Left ventricle myocardium inferior (tissue), 1 donor: ENCODE measurements around the gene BMPR2. TPM values are rescaled to one million over a fixed set of nuclear protein-coding genes. Genes with fewer than 3 reads are reported as not detected.

Source experiments
- DNase-seq: peaks from one replicate; pipeline ENCODE4 v3.0.0-alpha.2; 2020
- H3K27ac ChIP-seq: fragments of 200-600 bp; replicated peaks from 2 replicates; pipeline ENCODE4 v1.8.0; 2021
- H3K27me3 ChIP-seq: fragments of 200-600 bp; 2 replicates; pipeline ENCODE4 v1.8.0; 2021; ENCODE audit warnings: low read depth
- H3K36me3 ChIP-seq: fragments of 200-600 bp; 2 replicates; pipeline ENCODE4 v1.8.0; 2021
- H3K4me1 ChIP-seq: fragments of 200-600 bp; 2 replicates; pipeline ENCODE4 v1.8.0; 2021
- H3K4me3 ChIP-seq: fragments of 200-600 bp; 2 replicates; pipeline ENCODE4 v1.8.0; 2021; ENCODE audit warnings: mild to moderate bottlenecking, moderate library complexity
- H3K9me3 ChIP-seq: fragments of 200-600 bp; replicated peaks from 2 replicates; pipeline ENCODE4 v1.8.0; 2021
- intact Hi-C: fragments of 100-400 bp; cut with micrococcal nuclease; formaldehyde crosslinking; loops from one replicate; pipeline ENCODE4 v1.11.0; 2022
- total RNA-seq: library from RNA; stranded (reverse); fragmentation: NEBNext Ultra II Directional; extraction: Animal tissue kit (Norgen Biotek cat#: 25700); gene quantifications from one replicate; pipeline ENCODE4 v1.2.1, GENCODE V29; 2021
- TF ChIP-seq, protein P1 (sequence below): fragments of 200-600 bp; IDR thresholded peaks from 2 replicates; pipeline ENCODE4 v1.8.0; 2021; ENCODE audit warnings: antibody characterized with exemption, mild to moderate bottlenecking, borderline replicate concordance
- donor health status: DM: no; HTN: yes; CAD: no; lungs with severe emphysema.

BMPR2 gene
- total RNA-seq, 1 donor from 2014 or later = 51.7 TPM

DNA sequence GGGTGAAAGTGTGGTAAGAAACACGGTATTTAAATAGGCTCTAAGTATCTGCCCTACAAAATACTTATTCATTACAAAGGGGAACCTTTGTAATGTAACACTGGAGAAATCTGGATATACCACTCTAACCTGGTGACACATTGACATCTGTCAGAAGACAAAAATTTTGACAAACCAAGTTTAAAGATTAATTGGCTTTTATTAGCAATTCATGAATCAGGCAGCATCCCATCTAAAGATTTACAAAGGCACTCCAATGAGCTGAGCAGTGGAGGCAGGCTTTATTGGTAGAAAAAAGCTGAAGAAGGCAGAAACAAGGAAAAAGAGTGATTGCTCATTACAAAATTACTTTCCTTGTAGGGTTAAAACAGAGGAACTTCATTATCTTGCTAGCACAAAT, 35.0 kb downstream of the BMPR2 start:
- TF ChIP-seq, protein P1, sequence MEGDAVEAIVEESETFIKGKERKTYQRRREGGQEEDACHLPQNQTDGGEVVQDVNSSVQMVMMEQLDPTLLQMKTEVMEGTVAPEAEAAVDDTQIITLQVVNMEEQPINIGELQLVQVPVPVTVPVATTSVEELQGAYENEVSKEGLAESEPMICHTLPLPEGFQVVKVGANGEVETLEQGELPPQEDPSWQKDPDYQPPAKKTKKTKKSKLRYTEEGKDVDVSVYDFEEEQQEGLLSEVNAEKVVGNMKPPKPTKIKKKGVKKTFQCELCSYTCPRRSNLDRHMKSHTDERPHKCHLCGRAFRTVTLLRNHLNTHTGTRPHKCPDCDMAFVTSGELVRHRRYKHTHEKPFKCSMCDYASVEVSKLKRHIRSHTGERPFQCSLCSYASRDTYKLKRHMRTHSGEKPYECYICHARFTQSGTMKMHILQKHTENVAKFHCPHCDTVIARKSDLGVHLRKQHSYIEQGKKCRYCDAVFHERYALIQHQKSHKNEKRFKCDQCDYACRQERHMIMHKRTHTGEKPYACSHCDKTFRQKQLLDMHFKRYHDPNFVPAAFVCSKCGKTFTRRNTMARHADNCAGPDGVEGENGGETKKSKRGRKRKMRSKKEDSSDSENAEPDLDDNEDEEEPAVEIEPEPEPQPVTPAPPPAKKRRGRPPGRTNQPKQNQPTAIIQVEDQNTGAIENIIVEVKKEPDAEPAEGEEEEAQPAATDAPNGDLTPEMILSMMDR = no peak
- Histone ChIP-seq H3K27me3 (no peaks in the 10 kb centered on the region), H3K9me3 (no peaks in the 10 kb centered on the region), H3K4me1 (peaks cover 59% of the 10 kb centered on the region), H3K4me3 (no peak overlapping the region), H3K36me3 (no peaks in the 10 kb centered on the region), H3K27ac (no peak overlapping the region)
- intact Hi-C loops = no loop called here
- DNase-seq = no peak

DNA sequence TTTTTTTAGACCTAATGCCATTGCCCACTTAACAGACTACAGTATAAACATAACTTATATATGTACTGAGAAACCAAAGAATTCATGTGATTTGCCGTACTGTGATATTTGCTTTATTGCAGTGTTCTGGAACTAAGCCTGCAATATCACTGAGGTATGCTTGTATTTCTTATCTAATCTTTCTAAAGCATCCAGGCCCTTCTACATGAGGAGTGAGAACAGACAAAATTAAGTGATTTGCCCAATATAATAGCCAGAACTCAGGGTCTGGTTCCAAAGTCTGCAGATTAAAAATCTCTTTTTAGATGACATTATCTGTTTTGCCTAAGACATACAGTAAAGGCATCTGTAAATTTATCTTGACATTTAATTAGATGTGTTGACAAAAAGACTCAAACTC, 41.9 kb downstream of the BMPR2 start:
- no peak overlapping the region for H3K4me3 ChIP-seq

DNA sequence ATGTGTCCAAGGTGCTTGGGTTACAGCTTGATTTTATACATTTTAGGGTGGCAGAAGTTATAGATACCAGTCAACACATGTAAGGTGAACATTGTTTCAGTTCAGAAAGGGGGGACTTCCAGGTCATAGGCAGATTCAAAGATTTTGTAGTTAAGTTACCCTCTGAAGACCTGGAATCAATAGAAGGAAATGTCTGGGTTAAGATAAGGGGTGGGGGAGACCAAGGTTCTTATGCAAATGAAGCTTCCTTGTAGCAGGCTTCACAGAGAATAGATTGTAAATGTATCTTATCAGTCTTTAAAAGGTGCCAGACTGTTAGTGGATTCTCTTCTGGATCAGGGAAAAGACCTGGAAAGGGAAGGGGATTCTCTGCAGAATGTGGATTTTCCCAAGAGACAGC, 42.4 kb downstream of the BMPR2 start:
- Histone ChIP-seq H3K27ac (no peak overlapping the region), H3K9me3 (no peaks in the 10 kb centered on the region), H3K36me3 (no peaks in the 10 kb centered on the region), H3K4me3 (no peak overlapping the region), H3K4me1 (peaks cover 58% of the 10 kb centered on the region), H3K27me3 (no peaks in the 10 kb centered on the region)
- TF ChIP-seq, protein P1 = no peak
- intact Hi-C loops = no loop called here
- DNase-seq = no peak

More for the DNA sequence above, 41.9 kb downstream of the BMPR2 start:
- H3K27me3 ChIP-seq = no peaks in the 10 kb centered on the region
- TF ChIP-seq, protein P1 = no peak
- no peak for DNase-seq
- no peaks in the 10 kb centered on the region for H3K9me3 ChIP-seq
- no peaks in the 10 kb centered on the region for H3K36me3 ChIP-seq
- peaks cover 56% of the 10 kb centered on the region for H3K4me1 ChIP-seq
- no peak overlapping the region for H3K27ac ChIP-seq
- intact Hi-C loops = no loop called here

DNA sequence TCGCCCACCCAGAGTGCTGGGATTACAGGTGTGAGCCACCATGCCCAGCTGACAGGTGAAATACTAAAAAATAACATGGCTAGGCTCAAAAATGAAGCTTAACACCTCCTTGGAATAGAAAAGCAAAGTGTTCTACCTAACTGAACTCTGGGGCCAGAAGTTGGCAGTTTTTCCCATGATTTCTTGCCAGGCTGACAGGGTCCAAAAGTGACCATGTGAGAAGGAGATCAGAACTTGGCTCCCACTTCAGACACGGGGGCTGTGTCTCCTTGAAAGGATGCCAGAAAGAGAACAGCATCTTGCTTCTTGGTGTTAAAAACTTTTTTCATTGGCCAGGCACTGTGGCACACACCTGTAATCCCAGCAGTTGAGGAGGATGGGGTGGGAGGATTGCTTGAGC, 47.0 kb downstream of the BMPR2 start:
- Histone ChIP-seq H3K36me3 (no peaks in the 10 kb centered on the region), H3K4me1 (peaks cover 63% of the 10 kb centered on the region), H3K27ac (no peak overlapping the region), H3K4me3 (no peak overlapping the region), H3K9me3 (no peaks in the 10 kb centered on the region), H3K27me3 (no peaks in the 10 kb centered on the region)
- DNase-seq = no peak
- intact Hi-C loops = no loop called here
- TF ChIP-seq, protein P1 = no peak

DNA sequence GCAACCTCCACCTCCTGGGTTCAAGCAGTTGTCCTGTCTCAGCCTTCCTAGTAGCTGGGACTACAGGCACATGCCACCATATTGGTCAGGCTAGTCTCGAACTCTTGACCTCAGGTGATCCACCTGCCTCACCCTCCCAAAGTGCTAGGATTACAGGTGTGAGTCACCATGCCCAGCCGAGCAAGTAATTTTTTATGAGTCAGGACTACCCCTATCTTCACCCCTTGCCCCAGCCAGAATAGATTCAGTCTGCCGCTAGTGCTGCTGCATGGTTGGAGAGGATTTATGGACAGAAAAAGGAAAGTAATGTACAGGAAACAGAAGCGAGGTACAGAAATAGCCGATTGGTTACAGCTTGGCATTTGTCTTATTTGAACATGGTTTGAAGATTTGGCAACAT, 48.9 kb downstream of the BMPR2 start:
- TF ChIP-seq, protein P1 = no peak
- no peak overlapping the region for H3K27ac ChIP-seq
- no peak overlapping the region for H3K4me3 ChIP-seq
- no peak for DNase-seq
- peaks cover 69% of the 10 kb centered on the region for H3K4me1 ChIP-seq
- no peaks in the 10 kb centered on the region for H3K36me3 ChIP-seq
- intact Hi-C loops = no loop called here
- peaks cover 4% of the 10 kb centered on the region for H3K9me3 ChIP-seq
- H3K27me3 ChIP-seq = no peaks in the 10 kb centered on the region

DNA sequence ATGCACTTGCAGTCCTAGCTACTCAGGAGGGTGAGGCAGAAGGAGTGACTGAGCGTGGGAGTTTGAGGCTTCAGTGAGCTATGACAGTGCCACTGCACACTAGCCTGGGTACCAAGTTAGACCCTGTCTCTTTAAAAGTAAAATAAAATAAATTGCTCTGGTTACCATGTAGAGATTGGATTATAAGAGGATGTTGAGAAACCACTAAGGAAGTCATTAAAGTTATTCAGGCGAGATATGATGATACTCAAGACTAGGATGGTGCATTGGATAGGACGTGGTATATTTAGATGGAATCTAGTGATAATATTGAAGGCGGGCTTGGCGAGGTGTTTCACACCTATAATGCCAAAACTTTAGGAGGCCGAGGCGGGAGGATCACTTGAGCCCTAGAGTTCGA, 50.6 kb downstream of the BMPR2 start:
- H3K9me3 ChIP-seq = peaks cover 4% of the 10 kb centered on the region
- H3K4me3 ChIP-seq = no peak overlapping the region
- H3K4me1 ChIP-seq = peaks cover 71% of the 10 kb centered on the region
- no peak for DNase-seq
- TF ChIP-seq, protein P1 = no peak
- intact Hi-C loops = no loop called here
- no peak overlapping the region for H3K27ac ChIP-seq
- no peaks in the 10 kb centered on the region for H3K36me3 ChIP-seq
- H3K27me3 ChIP-seq = no peaks in the 10 kb centered on the region
